OCI-LY1 (cell line): Measurements from ENCODE around the gene PNMA8B.

ENCODE experiments used
- H2AFZ ChIP-seq: fragments of 200-600 bp; sonication (generic), shearing (Covaris generic); 2 replicates; pipeline ENCODE4 v1.6.0; 2014; ENCODE audit warnings: antibody characterized with exemption, mild to moderate bottlenecking, low read length
- H3F3A ChIP-seq: fragments of 200-600 bp; sonication (generic), shearing (Covaris generic); 2 replicates; pipeline ENCODE4 v1.6.0; 2014; ENCODE audit warnings: mild to moderate bottlenecking, antibody characterized with exemption, low read length, moderate library complexity; ENCODE audit not compliant: insufficient read depth
- H3K27ac ChIP-seq: fragments of 200-600 bp; sonication (generic); 2 replicates; pipeline ENCODE4 v1.5.1; 2014; ENCODE audit warnings: low read length, mixed run types, mild to moderate bottlenecking, low read depth; ENCODE audit not compliant: poor library complexity, severe bottlenecking
- H3K27me3 ChIP-seq: fragments of 200-600 bp; sonication (generic); 2 replicates; pipeline ENCODE4 v1.6.0; 2014; ENCODE audit warnings: antibody characterized with exemption, mild to moderate bottlenecking, low read length, moderate library complexity; ENCODE audit not compliant: insufficient read depth
- H3K36me3 ChIP-seq: fragments of 200-600 bp; sonication (generic); 2 replicates; pipeline ENCODE4 v1.6.1; 2014; ENCODE audit warnings: mild to moderate bottlenecking, antibody characterized with exemption, low read length, moderate library complexity, mixed read lengths; ENCODE audit not compliant: insufficient read depth
- H3K4me1 ChIP-seq: fragments of 200-600 bp; sonication (generic); 2 replicates; pipeline ENCODE4 v1.5.1; 2014; ENCODE audit warnings: mild to moderate bottlenecking, low read length, moderate library complexity; ENCODE audit not compliant: insufficient read depth, severe bottlenecking
- H3K4me2 ChIP-seq: fragments of 200-600 bp; sonication (generic), shearing (Covaris generic); 2 replicates; pipeline ENCODE4 v1.6.1; 2014; ENCODE audit warnings: low read length
- H3K4me3 ChIP-seq: fragments of 200-600 bp; sonication (generic); 2 replicates; pipeline ENCODE4 v1.5.1; 2014; ENCODE audit warnings: low read length, low read depth, mild to moderate bottlenecking, mixed read lengths; ENCODE audit not compliant: poor library complexity, severe bottlenecking
- H3K79me2 ChIP-seq: fragments of 200-600 bp; shearing (Covaris generic); 2 replicates; pipeline ENCODE4 v1.6.1; 2016; ENCODE audit warnings: mixed run types, low read length, mixed read lengths; ENCODE audit not compliant: insufficient read depth
- H3K9ac ChIP-seq: fragments of 200-600 bp; sonication (generic), shearing (Covaris generic); 2 replicates; pipeline ENCODE4 v1.6.1; 2014; ENCODE audit warnings: mild to moderate bottlenecking, low read length, mixed read lengths
- H3K9me2 ChIP-seq: fragments of 200-600 bp; sonication (generic), shearing (Covaris generic); 2 replicates; pipeline ENCODE4 v1.6.1; 2014; ENCODE audit warnings: low read depth, mild to moderate bottlenecking, low read length, mixed read lengths
- H3K9me3 ChIP-seq: fragments of 200-600 bp; shearing (Covaris generic); 2 replicates; pipeline ENCODE4 v1.6.1; 2014; ENCODE audit warnings: low read length, mixed read lengths
- H4K20me1 ChIP-seq: fragments of 200-600 bp; sonication (generic), shearing (Covaris generic); 2 replicates; pipeline ENCODE4 v1.6.0; 2016; ENCODE audit warnings: mild to moderate bottlenecking, low read length; ENCODE audit not compliant: insufficient read depth
- CTCF ChIP-seq: fragments of 200-600 bp; sonication (generic), shearing (Covaris generic); IDR thresholded peaks from 2 replicates; pipeline ENCODE4 v1.5.1; 2017; ENCODE audit warnings: mild to moderate bottlenecking, antibody characterized with exemption, low read length, moderate library complexity, mixed read lengths
- EZH2 ChIP-seq: fragments of 200-600 bp; sonication (generic), shearing (Covaris generic); IDR thresholded peaks from 2 replicates; pipeline ENCODE4 v1.8.0; 2017; ENCODE audit warnings: borderline replicate concordance, mixed run types, mild to moderate bottlenecking, antibody characterized with exemption, low read length, moderate library complexity, mixed read lengths

The PNMA8B gene

GRCh38 chr19:46461537-46461936 is 34.1 kb downstream of the PNMA8B start:
- Histone ChIP-seq H3K9ac (no peak overlapping the region), H3K27ac (no peak overlapping the region), H3K79me2 (no peaks in the 10 kb centered on the region), H3K9me3 (no peaks in the 10 kb centered on the region), H3F3A (no peaks in the 10 kb centered on the region), H3K4me3 (no peak overlapping the region), H3K9me2 (no peaks in the 10 kb centered on the region), H3K36me3 (no peaks in the 10 kb centered on the region), H2AFZ (no peak overlapping the region), H4K20me1 (no peaks in the 10 kb centered on the region), H3K27me3 (no peaks in the 10 kb centered on the region), H3K4me2 (no peak overlapping the region), H3K4me1 (no peaks in the 10 kb centered on the region)
- TF ChIP-seq EZH2: no peak
- no peak for TF ChIP-seq CTCF

GRCh38 chr19:46460981-46461380 is 34.7 kb downstream of the PNMA8B start:
- Histone ChIP-seq H3K9me2 (no peaks in the 10 kb centered on the region), H3K27ac (no peak overlapping the region), H2AFZ (no peak overlapping the region), H3K36me3 (no peaks in the 10 kb centered on the region), H3K4me3 (no peak overlapping the region), H3K4me1 (no peaks in the 10 kb centered on the region), H3K9me3 (no peaks in the 10 kb centered on the region), H4K20me1 (no peaks in the 10 kb centered on the region), H3K79me2 (no peaks in the 10 kb centered on the region), H3K9ac (no peak overlapping the region), H3K4me2 (no peak overlapping the region), H3F3A (no peaks in the 10 kb centered on the region), H3K27me3 (no peaks in the 10 kb centered on the region)
- no peak for TF ChIP-seq EZH2

GRCh38 chr19:46460055-46460454 is 35.6 kb downstream of the PNMA8B start:
- Histone ChIP-seq H3K79me2 (no peaks in the 10 kb centered on the region), H3K27ac (no peak overlapping the region), H3K4me3 (no peak overlapping the region), H4K20me1 (no peaks in the 10 kb centered on the region), H3K4me1 (no peaks in the 10 kb centered on the region), H3K27me3 (no peaks in the 10 kb centered on the region), H3K9ac (no peak overlapping the region), H3K9me3 (no peaks in the 10 kb centered on the region), H3K36me3 (no peaks in the 10 kb centered on the region), H3K4me2 (no peak overlapping the region), H3F3A (no peaks in the 10 kb centered on the region), H2AFZ (no peak overlapping the region), H3K9me2 (no peaks in the 10 kb centered on the region)
- TF ChIP-seq CTCF: no peak
- no peak for TF ChIP-seq EZH2

GRCh38 chr19:46456930-46457329 is 38.7 kb downstream of the PNMA8B start:
- Histone ChIP-seq H2AFZ (no peak overlapping the region), H3F3A (no peaks in the 10 kb centered on the region), H3K79me2 (no peaks in the 10 kb centered on the region), H3K27ac (no peak overlapping the region), H3K4me3 (no peak overlapping the region), H3K9me2 (no peaks in the 10 kb centered on the region), H3K4me2 (no peak overlapping the region), H4K20me1 (no peaks in the 10 kb centered on the region), H3K36me3 (no peaks in the 10 kb centered on the region), H3K9me3 (no peaks in the 10 kb centered on the region), H3K9ac (no peak overlapping the region), H3K27me3 (no peaks in the 10 kb centered on the region), H3K4me1 (no peaks in the 10 kb centered on the region)
- TF ChIP-seq EZH2 (no peak), CTCF (no peak)
